Endothelial cell (in vitro differentiated cells): ENCODE data around the gene TSBP1. TPM values are rescaled to one million over a fixed set of nuclear protein-coding genes. Genes with fewer than 3 reads are reported as not detected.

Experiments
- DNase-seq: peaks from one replicate; pipeline ENCODE4 v3.0.0; 2021; ENCODE audit warnings: low spot score
- H3K27ac Mint-ChIP-seq: one replicate; pipeline ENCODE4 v1.8.0; 2021; ENCODE audit warnings: mixed read lengths, inconsistent platforms; ENCODE audit not compliant: unreplicated experiment
- H3K27me3 Mint-ChIP-seq: one replicate; pipeline ENCODE4 v1.8.0; 2021; ENCODE audit warnings: mild to moderate bottlenecking, moderate library complexity, mixed read lengths, inconsistent platforms; ENCODE audit not compliant: unreplicated experiment
- H3K36me3 Mint-ChIP-seq: one replicate; pipeline ENCODE4 v1.8.0; 2021; ENCODE audit warnings: mild to moderate bottlenecking, low read depth, mixed read lengths, inconsistent platforms; ENCODE audit not compliant: unreplicated experiment
- H3K4me1 Mint-ChIP-seq: one replicate; pipeline ENCODE4 v1.8.0; 2021; ENCODE audit warnings: mild to moderate bottlenecking, mixed read lengths, inconsistent platforms; ENCODE audit not compliant: unreplicated experiment
- H3K4me3 Mint-ChIP-seq: one replicate; pipeline ENCODE4 v1.8.0; 2021; ENCODE audit warnings: mild to moderate bottlenecking, mixed read lengths, inconsistent platforms; ENCODE audit not compliant: unreplicated experiment
- H3K9me3 Mint-ChIP-seq: one replicate; pipeline ENCODE4 v1.8.0; 2021; ENCODE audit warnings: mixed read lengths, inconsistent platforms; ENCODE audit not compliant: unreplicated experiment
- total RNA-seq: library from RNA; stranded (reverse); fragmentation: NEBNext Ultra II Directional; extraction: Animal tissue kit (Norgen Biotek cat#: 25700); gene quantifications from one replicate; pipeline ENCODE4 v1.2.1, GENCODE V29; 2021; ENCODE audit not compliant: unreplicated experiment
- TF ChIP-seq, protein P1 (sequence below): fragments of 200-600 bp; sonication (generic); IDR thresholded peaks from one replicate; pipeline ENCODE4 v1.5.0; 2021; ENCODE audit warnings: antibody characterized with exemption; ENCODE audit not compliant: unreplicated experiment

The TSBP1 gene
- total RNA-seq, 1 donor from 2014 or later = not detected

DNA sequence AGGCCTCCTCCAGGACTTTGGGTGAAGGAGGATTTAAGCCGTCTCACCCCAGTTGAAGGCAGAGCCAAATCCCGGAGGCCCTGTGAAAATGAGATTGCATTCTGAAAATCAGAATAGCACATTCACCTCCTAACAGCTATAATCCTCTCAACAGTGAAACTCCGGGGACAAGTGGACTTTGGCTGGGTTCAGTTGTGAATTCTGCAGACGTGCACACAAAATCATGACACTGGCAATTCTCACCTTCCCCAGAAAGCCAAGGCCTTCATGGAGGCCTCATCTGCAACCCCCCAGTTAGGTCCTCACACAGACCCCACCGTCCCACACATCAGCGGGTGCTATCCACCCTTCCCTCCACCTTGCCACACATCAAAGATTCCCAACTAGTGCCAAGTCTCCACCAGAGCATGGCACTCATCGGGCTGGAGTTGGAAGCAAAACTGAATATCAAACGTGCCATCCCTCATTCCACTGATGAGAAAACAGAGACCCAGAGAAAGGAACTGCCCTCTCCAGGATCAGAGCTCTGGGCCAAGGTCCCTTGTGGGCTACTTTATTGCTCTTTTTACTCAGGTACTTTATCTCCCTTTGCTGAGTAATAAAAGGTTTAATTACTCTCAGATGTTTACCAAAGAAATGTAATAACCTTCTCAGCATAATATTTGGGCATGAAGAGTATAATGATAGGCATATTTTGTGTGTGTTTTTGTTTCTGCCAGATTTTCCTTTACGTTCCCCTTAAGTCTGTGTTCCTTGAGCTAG lies 40.0 kb upstream of the TSBP1 start:
- DNase-seq = no peak
- TF ChIP-seq, protein P1, sequence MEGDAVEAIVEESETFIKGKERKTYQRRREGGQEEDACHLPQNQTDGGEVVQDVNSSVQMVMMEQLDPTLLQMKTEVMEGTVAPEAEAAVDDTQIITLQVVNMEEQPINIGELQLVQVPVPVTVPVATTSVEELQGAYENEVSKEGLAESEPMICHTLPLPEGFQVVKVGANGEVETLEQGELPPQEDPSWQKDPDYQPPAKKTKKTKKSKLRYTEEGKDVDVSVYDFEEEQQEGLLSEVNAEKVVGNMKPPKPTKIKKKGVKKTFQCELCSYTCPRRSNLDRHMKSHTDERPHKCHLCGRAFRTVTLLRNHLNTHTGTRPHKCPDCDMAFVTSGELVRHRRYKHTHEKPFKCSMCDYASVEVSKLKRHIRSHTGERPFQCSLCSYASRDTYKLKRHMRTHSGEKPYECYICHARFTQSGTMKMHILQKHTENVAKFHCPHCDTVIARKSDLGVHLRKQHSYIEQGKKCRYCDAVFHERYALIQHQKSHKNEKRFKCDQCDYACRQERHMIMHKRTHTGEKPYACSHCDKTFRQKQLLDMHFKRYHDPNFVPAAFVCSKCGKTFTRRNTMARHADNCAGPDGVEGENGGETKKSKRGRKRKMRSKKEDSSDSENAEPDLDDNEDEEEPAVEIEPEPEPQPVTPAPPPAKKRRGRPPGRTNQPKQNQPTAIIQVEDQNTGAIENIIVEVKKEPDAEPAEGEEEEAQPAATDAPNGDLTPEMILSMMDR = no peak
- Mint-ChIP-seq H3K9me3 (no peaks in the 10 kb centered on the region), H3K36me3 (no peaks in the 10 kb centered on the region), H3K4me3 (no peak overlapping the region), H3K4me1 (peaks cover 8% of the 10 kb centered on the region), H3K27me3 (no peaks in the 10 kb centered on the region), H3K27ac (no peak overlapping the region)

DNA sequence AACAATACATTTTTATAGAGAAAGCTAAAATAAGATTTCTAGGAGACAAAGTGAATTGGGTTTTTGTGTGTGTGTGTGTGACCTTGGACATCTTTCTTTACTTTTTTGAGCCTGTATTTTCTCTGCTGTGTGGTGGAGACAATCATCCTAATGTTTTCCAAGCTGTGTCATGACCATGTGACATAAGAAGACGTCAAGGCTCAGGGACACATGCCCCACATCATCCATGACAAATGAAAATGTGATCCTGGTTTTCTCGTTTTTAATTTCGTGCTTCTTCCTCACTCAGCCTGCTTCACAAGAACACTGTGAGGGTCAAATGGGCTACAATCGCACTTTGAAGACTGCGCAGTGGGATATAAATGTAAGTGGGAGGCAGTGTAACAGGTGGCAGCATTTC lies 39.2 kb upstream of the TSBP1 start:
- Mint-ChIP-seq H3K36me3 (no peaks in the 10 kb centered on the region), H3K27ac (no peak overlapping the region), H3K4me3 (no peak overlapping the region), H3K9me3 (no peaks in the 10 kb centered on the region), H3K4me1 (peaks cover 8% of the 10 kb centered on the region), H3K27me3 (no peaks in the 10 kb centered on the region)
- TF ChIP-seq, protein P1 = no peak
- DNase-seq = no peak

DNA sequence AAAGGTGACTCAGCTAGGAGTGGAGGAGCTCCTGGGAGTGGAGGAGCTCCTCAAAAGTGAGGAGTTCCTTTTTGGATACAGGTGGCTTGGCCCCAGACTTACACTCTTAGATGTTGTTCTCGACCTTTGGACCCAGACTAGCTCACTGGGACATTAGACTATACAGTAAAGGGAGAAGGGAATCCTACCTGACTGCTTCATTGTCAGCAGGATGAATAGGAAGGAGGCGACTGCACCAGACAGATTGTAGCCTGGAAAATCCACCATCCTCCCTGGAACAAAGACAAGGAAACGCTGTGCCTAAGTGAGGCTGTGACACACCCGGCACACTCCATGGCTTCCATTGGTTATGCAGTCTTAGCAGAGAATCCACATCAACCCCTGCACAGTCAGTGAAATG lies 35.2 kb upstream of the TSBP1 start, which contains the start of gene BTNL2:
Gene BTNL2 (minus strand): TSS at position 325 of the 400 bp plus-strand sequence. CDS start 58 bp downstream, at position 267.
- no peak for DNase-seq
- H3K9me3 Mint-ChIP-seq = no peaks in the 10 kb centered on the region
- TF ChIP-seq, protein P1 = no peak
- no peaks in the 10 kb centered on the region for H3K36me3 Mint-ChIP-seq
- H3K4me1 Mint-ChIP-seq = peaks cover 4% of the 10 kb centered on the region
- no peaks in the 10 kb centered on the region for H3K27me3 Mint-ChIP-seq
- H3K4me3 Mint-ChIP-seq = no peak within 1 kb of the TSS
- no peak within 1 kb of the TSS for H3K27ac Mint-ChIP-seq

DNA sequence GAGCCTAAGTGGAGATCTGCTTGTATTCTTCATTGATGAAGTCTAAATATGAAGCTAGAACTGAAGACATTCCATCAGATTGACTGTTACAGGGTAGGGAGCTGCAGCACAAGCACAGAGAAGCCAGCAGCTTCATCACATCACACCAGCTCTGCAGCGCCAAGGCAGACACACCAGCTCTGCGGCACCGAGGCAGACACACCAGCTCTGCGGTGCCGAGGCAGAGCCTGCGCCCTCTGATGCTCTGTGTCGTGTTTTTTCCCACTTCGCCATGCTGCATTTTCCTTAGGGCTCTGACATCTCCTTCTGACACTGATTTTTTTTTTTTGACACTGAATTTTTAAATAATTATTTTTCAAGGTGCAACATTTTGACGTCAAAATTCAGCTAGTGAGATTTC lies 34.5 kb upstream of the TSBP1 start:
- peaks cover 2% of the 10 kb centered on the region for H3K27me3 Mint-ChIP-seq
- H3K4me3 Mint-ChIP-seq = no peak overlapping the region
- no peak overlapping the region for H3K27ac Mint-ChIP-seq
- H3K9me3 Mint-ChIP-seq = no peaks in the 10 kb centered on the region
- TF ChIP-seq, protein P1 = no peak
- H3K36me3 Mint-ChIP-seq = no peaks in the 10 kb centered on the region
- peaks cover 4% of the 10 kb centered on the region for H3K4me1 Mint-ChIP-seq
- no peak for DNase-seq

DNA sequence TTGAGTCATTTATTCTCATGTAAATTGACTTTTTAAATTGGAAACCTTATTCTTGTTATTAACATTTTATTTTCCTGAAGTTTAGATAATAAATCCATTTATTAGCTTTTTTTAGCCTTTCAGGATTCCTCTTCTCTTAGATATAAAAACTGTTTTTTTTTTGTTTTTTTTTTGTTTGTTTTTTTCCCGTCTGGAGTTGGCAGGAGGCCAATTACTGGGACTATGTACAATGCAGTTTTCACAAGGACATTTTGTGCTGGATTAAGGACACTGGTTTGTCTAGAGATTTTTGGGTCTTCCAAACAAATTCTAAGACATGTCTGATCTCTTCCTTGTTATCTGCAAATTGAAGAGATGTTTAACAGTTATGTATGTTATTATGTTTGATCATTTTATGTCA lies 34.0 kb upstream of the TSBP1 start:
- Mint-ChIP-seq H3K4me3 (no peak overlapping the region), H3K36me3 (no peaks in the 10 kb centered on the region), H3K27ac (no peak overlapping the region), H3K27me3 (peaks cover 2% of the 10 kb centered on the region), H3K4me1 (peaks cover 4% of the 10 kb centered on the region), H3K9me3 (no peaks in the 10 kb centered on the region)
- TF ChIP-seq, protein P1 = no peak
- no peak for DNase-seq
